IMR-90 (cell line): Measurements from ENCODE around the gene C1orf159. TPM values are rescaled to one million over a fixed set of nuclear protein-coding genes. Genes with fewer than 3 reads are reported as not detected.

Experiments
- ATAC-seq: fragments of 200-7000 bp; cut with Tn5 transposase; 2 replicates; pipeline ENCODE4 v1.9.1; 2020; ENCODE audit warnings: low read depth, mild to moderate bottlenecking, moderate library complexity
- BruUV-seq: library from RNA; stranded (reverse); fragments of 400-500 nt; replicated peaks from 2 replicates; lab custom pipeline; 2021; lab: Mats Ljungman, UMichigan
- CTCF ChIA-PET: fragments of 300-600 bp; formaldehyde crosslinking; extraction: SDS; loops from one replicate; lab custom pipeline; 2021; ENCODE audit warnings: antibody characterized with exemption; lab: Yijun Ruan, JAX
- POLR2A ChIA-PET: fragments of 300-600 bp; sonication (Branson Sonifier 250); formaldehyde crosslinking; loops from one replicate; lab custom pipeline; 2022; ENCODE audit warnings: antibody characterized with exemption; ENCODE audit not compliant: unreplicated experiment; lab: Charles Lee
- DNase-seq: peaks from one replicate; pipeline ENCODE4 v3.0.0; 2013
- H2AFZ ChIP-seq: replicated peaks from 2 replicates; pipeline ENCODE3; 2013; ENCODE audit warnings: low read length, mild to moderate bottlenecking; ENCODE audit not compliant: poor library complexity
- H2AK5ac ChIP-seq: 2 replicates; pipeline ENCODE4 v1.6.1; 2013; ENCODE audit warnings: low read depth, low read length, inconsistent platforms
- H2AK9ac ChIP-seq: replicated peaks from 2 replicates; pipeline ENCODE3; 2013; ENCODE audit warnings: mild to moderate bottlenecking, low read depth, low read length, moderate library complexity; ENCODE audit not compliant: poor library complexity
- H2BK120ac ChIP-seq: 2 replicates; pipeline ENCODE4 v1.6.1; 2013; ENCODE audit warnings: low read depth, low read length, inconsistent platforms
- H2BK15ac ChIP-seq: 3 replicates; pipeline ENCODE4 v1.6.1; 2013; ENCODE audit warnings: low read depth, low read length, inconsistent platforms
- H2BK20ac ChIP-seq: 2 replicates; pipeline ENCODE4 v1.6.1; 2013; ENCODE audit warnings: low read depth, mild to moderate bottlenecking, inconsistent platforms, low read length, moderate library complexity
- H2BK5ac ChIP-seq: 2 replicates; pipeline ENCODE4 v1.6.1; 2013; ENCODE audit warnings: mild to moderate bottlenecking, low read depth, low read length, inconsistent platforms; ENCODE audit not compliant: poor library complexity, severe bottlenecking
- H3K14ac ChIP-seq: replicated peaks from 2 replicates; pipeline ENCODE4 v1.6.1; 2013; ENCODE audit warnings: low read depth, low read length, inconsistent platforms
- H3K18ac ChIP-seq: 2 replicates; pipeline ENCODE4 v1.6.1; 2013; ENCODE audit warnings: low read depth, low read length, control low read depth
- H3K23ac ChIP-seq: 2 replicates; pipeline ENCODE4 v1.6.1; 2013; ENCODE audit warnings: low read depth, low read length, inconsistent platforms
- H3K27ac ChIP-seq: 2 replicates; pipeline ENCODE4 v1.5.1; 2013; ENCODE audit warnings: mild to moderate bottlenecking, control low read depth, low read length; ENCODE audit not compliant: insufficient read depth
- H3K27me3 ChIP-seq: 2 replicates; pipeline ENCODE4 v1.6.1; 2013; ENCODE audit warnings: low read length; ENCODE audit not compliant: control insufficient read depth, insufficient read depth
- H3K36me3 ChIP-seq: 2 replicates; pipeline ENCODE4 v1.6.1; 2013; ENCODE audit warnings: low read length, mixed read lengths; ENCODE audit not compliant: control insufficient read depth, insufficient read depth
- H3K4ac ChIP-seq: 2 replicates; pipeline ENCODE4 v1.6.1; 2013; ENCODE audit warnings: low read depth, low read length, inconsistent platforms
- H3K4me1 ChIP-seq: 2 replicates; pipeline ENCODE4 v1.6.1; 2013; ENCODE audit warnings: low read length, mixed read lengths; ENCODE audit not compliant: control insufficient read depth, insufficient read depth
- H3K4me2 ChIP-seq: 2 replicates; pipeline ENCODE4 v1.6.1; 2013; ENCODE audit warnings: low read depth, mild to moderate bottlenecking, control low read depth, low read length, moderate library complexity
- H3K4me3 ChIP-seq: 2 replicates; pipeline ENCODE4 v1.5.1; 2013; ENCODE audit warnings: low read depth, mild to moderate bottlenecking, control low read depth, low read length, moderate library complexity; ENCODE audit not compliant: insufficient read depth
- H3K56ac ChIP-seq: 2 replicates; pipeline ENCODE4 v1.6.1; 2013; ENCODE audit warnings: low read length, inconsistent platforms; ENCODE audit not compliant: insufficient read depth; ENCODE audit errors: extremely low read depth
- H3K79me1 ChIP-seq, 2 experiments: 2 replicates each; pipeline ENCODE4 v1.6.1; 2013; ENCODE audit warnings: low read length in 2 of 2, inconsistent platforms in 1 of 2, low read depth in 1 of 2
- H3K9ac ChIP-seq: 2 replicates; pipeline ENCODE4 v1.6.1; 2013; ENCODE audit warnings: low read depth, low read length, control low read depth
- H3K9me1 ChIP-seq: 2 replicates; pipeline ENCODE4 v1.6.1; 2013; ENCODE audit warnings: low read length, inconsistent platforms; ENCODE audit not compliant: insufficient read depth
- H3K9me3 ChIP-seq: 2 replicates; pipeline ENCODE4 v1.6.1; 2013; ENCODE audit warnings: low read length; ENCODE audit not compliant: control insufficient read depth, insufficient read depth
- H4K20me1 ChIP-seq: 2 replicates; pipeline ENCODE4 v1.6.1; 2013; ENCODE audit warnings: low read length, inconsistent platforms; ENCODE audit not compliant: insufficient read depth
- H4K5ac ChIP-seq: 2 replicates; pipeline ENCODE4 v1.6.1; 2013; ENCODE audit warnings: mild to moderate bottlenecking, low read depth, low read length, control low read depth
- H4K8ac ChIP-seq, 2 experiments: 2 replicates each; pipeline ENCODE4 v1.6.1; 2013; ENCODE audit warnings: low read depth in 2 of 2, low read length in 2 of 2, control low read depth in 1 of 2, inconsistent platforms in 1 of 2
- H4K91ac ChIP-seq: 2 replicates; pipeline ENCODE4 v1.6.1; 2013; ENCODE audit warnings: low read depth, low read length, inconsistent platforms; ENCODE audit not compliant: insufficient read depth
- BHLHE40 ChIP-seq: fragments of 150-350 bp; IDR thresholded peaks from 2 replicates; pipeline ENCODE4 v1.6.1; 2016; ENCODE audit warnings: mild to moderate bottlenecking, low read depth, low read length
- FOS ChIP-seq: fragments of 150-350 bp; IDR thresholded peaks from 2 replicates; pipeline ENCODE4 v1.6.1; 2016; ENCODE audit warnings: low read depth, low read length
- MAFK ChIP-seq: IDR thresholded peaks from 2 replicates; pipeline ENCODE4 v1.6.1; 2012; ENCODE audit warnings: low read depth, low read length, improper control_type of control experiment
- MAZ ChIP-seq: IDR thresholded peaks from 2 replicates; pipeline ENCODE4 v1.6.1; 2012; ENCODE audit warnings: low read depth, mild to moderate bottlenecking, low read length, improper control_type of control experiment, moderate library complexity, borderline replicate concordance
- NFE2L2 ChIP-seq: fragments of 150-350 bp; IDR thresholded peaks from 2 replicates; pipeline ENCODE4 v1.6.1; 2016; ENCODE audit warnings: low read depth, mild to moderate bottlenecking, low read length
- RCOR1 ChIP-seq: IDR thresholded peaks from 2 replicates; pipeline ENCODE4 v1.6.1; 2012; ENCODE audit warnings: mild to moderate bottlenecking, low read length, improper control_type of control experiment; ENCODE audit not compliant: insufficient replicate concordance
- RFX5 ChIP-seq: IDR thresholded peaks from 2 replicates; pipeline ENCODE4 v1.8.0; 2012; ENCODE audit warnings: low read depth, mild to moderate bottlenecking, low read length, moderate library complexity
- WGBS, 2 experiments: methylation state at CpG; one replicate each; pipeline versions ENCODE4 v1.1.5 to v1.1.7; 2013; ENCODE audit warnings: missing lambda C conversion rate in 2 of 2; ENCODE audit not compliant: insufficient read length in 1 of 2; ENCODE audit errors: extremely low coverage in 2 of 2; 5-methylcytosine and 5-hydroxymethylcytosine counted together
- dilution Hi-C: fragments of 300-500 bp; cut with HindIII; formaldehyde crosslinking; loops from one replicate; pipeline ENCODE4 v1.14.3; 2018; ENCODE audit warnings: low sequenced_read_pairs; ENCODE audit not compliant: unreplicated experiment
- in situ Hi-C: fragments of 300-500 bp; cut with MboI; formaldehyde crosslinking; loops from 3 replicates; pipeline ENCODE4 v1.14.3; 2019; ENCODE audit warnings: low sequenced_read_pairs, inconsistent platforms, mixed read lengths
- intact Hi-C: fragments of 100-400 bp; cut with micrococcal nuclease; formaldehyde crosslinking; loops from 2 replicates; pipeline ENCODE4 v1.10.0; 2022
- polyA plus RNA-seq, 3 experiments: library from polyadenylated mRNA; depleted of rRNA; stranded (reverse); fragments of >200 nt; gene quantifications; 2 replicates each; pipeline ENCODE4 v1.2.3, GENCODE V29; 2012; ENCODE audit warnings: low replicate concordance in 1 of 3
- total RNA-seq: library from RNA; depleted of rRNA; stranded (reverse); fragments of >200 nt; gene quantifications from 2 replicates; pipeline ENCODE4 v1.2.3, GENCODE V29; 2012
- TF ChIP-seq, protein P1 (sequence below): conservative IDR thresholded peaks from 2 replicates; pipeline ENCODE4 v1.5.1; 2012; ENCODE audit warnings: mild to moderate bottlenecking, low read depth, low read length, improper control_type of control experiment
- TF ChIP-seq, protein P2 (sequence below): fragments of 150-350 bp; IDR thresholded peaks from 2 replicates; pipeline ENCODE4 v1.6.1; 2016; ENCODE audit warnings: low read depth, mild to moderate bottlenecking, low read length, moderate library complexity, borderline replicate concordance
- TF ChIP-seq, protein P3 (sequence below): fragments of 150-350 bp; IDR thresholded peaks from 2 replicates; pipeline ENCODE4 v1.6.1; 2017; ENCODE audit warnings: mild to moderate bottlenecking, antibody characterized with exemption, low read length, low read depth

C1orf159 gene
- total and polyA plus RNA-seq, 2 of the 4 experiments (the other 2 are of a cell fraction), result 2.9 to 12.6 TPM

DNA sequence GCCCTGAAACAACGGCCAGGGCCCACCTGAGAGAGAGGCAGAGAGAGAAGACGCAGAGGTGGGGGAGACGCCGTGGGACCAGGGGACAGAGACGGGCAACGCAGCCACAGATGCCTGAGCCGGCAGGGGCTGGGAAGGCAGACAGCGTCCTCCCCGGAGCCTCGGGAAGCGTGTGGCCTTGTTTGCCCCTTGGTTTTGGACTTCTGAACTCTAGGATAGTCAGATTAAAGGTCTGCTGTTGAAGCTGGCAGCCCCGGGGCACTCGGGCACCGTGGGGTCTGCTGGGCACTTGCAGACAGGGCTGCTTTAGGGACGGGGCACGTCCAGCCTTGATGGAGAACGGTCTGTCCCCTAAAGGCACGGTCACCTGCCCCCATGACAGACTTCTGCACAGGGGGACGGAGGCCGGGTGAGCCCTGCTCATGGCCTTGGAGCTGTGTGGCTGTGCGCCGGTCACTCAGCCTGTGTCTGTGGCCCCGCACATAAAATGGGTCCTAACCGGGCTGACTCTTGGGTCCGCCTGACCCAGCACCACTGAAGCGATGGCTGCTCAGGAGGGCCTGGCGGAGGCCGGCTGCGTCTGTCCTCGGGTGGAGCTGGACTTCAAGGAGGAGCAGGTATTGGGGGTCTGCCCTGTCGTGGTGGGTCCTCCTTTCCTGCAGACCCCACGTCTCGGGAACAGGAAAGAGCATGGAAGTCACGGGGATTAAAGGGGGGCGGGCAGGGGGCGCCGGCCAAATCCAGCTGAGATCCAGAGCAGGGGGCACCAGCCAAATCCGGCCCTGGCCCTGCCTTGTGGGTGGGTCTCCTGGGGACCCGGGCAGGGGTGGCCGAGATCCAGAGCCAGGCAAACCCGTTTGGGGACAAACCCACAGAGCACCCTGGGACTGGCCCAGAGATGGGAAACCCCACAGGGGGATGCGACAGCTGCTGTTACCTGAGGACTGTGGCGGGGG is 32.2 kb downstream of the C1orf159 start (continued):
- no peak for TF ChIP-seq RCOR1

DNA sequence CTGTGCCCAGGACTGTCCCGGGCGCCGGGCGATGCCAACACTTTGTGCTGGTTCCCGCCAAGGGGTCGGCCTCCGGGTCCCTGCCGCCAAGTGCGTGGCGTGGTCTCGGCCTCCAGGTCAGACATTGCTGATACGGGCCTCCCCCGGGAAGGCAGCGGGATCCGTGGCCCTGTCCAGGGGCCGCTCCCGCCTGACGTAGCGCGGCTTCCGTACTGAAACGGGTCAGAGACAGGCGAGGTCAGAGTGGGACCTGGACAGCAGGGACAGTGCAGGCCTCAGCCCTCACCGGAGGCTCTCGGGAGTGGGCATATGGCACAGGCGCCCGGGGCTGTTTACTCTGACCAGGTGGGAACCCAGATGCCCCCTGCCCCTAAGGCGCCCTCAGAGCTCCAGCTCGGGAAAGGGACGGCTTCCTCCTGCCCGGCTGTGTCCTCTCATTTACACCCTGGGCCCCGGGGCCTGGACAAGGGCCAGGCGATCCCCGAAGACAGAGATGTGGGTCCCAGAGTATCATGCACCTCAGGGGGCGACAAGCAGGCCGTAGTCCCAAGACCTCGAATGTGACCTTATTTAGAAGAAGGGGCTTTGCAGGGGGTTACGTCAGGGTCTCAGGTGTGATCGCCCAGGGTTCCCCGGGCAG is 33.0 kb downstream of the C1orf159 start:
- H3K4me3 ChIP-seq, result no peak overlapping the region
- no peak overlapping the region for H3K56ac ChIP-seq
- H4K5ac ChIP-seq, result no peak overlapping the region
- no peak overlapping the region for H2AFZ ChIP-seq
- H2AK9ac ChIP-seq, result no peak overlapping the region
- peaks cover 3% of the 10 kb centered on the region for H4K20me1 ChIP-seq
- intact Hi-C loops, result no loop called here
- no peak overlapping the region for H2BK5ac ChIP-seq
- no peaks in the 10 kb centered on the region for H3K79me1 ChIP-seq
- no peak overlapping the region for H2BK20ac ChIP-seq
- no peaks in the 10 kb centered on the region for H3K27me3 ChIP-seq
- ATAC-seq, result no peak
- H3K18ac ChIP-seq, result no peak overlapping the region
- no peak overlapping the region for H3K9ac ChIP-seq
- H4K8ac ChIP-seq, result no peak overlapping the region
- peaks cover 4% of the 10 kb centered on the region for H3K36me3 ChIP-seq
- POLR2A ChIA-PET, result no interaction called here
- H2BK120ac ChIP-seq, result no peak overlapping the region
- no peaks in the 10 kb centered on the region for H3K9me1 ChIP-seq
- H3K23ac ChIP-seq, result no peak overlapping the region
- H2BK15ac ChIP-seq, result no peak overlapping the region
- no peak overlapping the region for H4K91ac ChIP-seq
- no peak overlapping the region for H3K27ac ChIP-seq
- no TSS peak for BruUV-seq
- no peak overlapping the region for H3K14ac ChIP-seq
- H3K4me2 ChIP-seq, result no peak overlapping the region
- H2AK5ac ChIP-seq, result no peak overlapping the region
- no peak for DNase-seq
- WGBS, 2 experiments, result 91% methylated on average over 36 of the region's 40 CpGs; no CpG with 5 or more reads in 1 of the 2 experiments
- peaks cover 11% of the 10 kb centered on the region for H3K4me1 ChIP-seq
- dilution Hi-C loops, result no loop called here
- in situ Hi-C loops, result no loop called here
- H3K9me3 ChIP-seq, result no peaks in the 10 kb centered on the region
- no peak overlapping the region for H3K4ac ChIP-seq
- CTCF ChIA-PET, result no interaction called here
- TF ChIP-seq, protein P1, sequence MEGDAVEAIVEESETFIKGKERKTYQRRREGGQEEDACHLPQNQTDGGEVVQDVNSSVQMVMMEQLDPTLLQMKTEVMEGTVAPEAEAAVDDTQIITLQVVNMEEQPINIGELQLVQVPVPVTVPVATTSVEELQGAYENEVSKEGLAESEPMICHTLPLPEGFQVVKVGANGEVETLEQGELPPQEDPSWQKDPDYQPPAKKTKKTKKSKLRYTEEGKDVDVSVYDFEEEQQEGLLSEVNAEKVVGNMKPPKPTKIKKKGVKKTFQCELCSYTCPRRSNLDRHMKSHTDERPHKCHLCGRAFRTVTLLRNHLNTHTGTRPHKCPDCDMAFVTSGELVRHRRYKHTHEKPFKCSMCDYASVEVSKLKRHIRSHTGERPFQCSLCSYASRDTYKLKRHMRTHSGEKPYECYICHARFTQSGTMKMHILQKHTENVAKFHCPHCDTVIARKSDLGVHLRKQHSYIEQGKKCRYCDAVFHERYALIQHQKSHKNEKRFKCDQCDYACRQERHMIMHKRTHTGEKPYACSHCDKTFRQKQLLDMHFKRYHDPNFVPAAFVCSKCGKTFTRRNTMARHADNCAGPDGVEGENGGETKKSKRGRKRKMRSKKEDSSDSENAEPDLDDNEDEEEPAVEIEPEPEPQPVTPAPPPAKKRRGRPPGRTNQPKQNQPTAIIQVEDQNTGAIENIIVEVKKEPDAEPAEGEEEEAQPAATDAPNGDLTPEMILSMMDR, result no peak
- TF ChIP-seq MAFK, result no peak
- TF ChIP-seq, protein P2, sequence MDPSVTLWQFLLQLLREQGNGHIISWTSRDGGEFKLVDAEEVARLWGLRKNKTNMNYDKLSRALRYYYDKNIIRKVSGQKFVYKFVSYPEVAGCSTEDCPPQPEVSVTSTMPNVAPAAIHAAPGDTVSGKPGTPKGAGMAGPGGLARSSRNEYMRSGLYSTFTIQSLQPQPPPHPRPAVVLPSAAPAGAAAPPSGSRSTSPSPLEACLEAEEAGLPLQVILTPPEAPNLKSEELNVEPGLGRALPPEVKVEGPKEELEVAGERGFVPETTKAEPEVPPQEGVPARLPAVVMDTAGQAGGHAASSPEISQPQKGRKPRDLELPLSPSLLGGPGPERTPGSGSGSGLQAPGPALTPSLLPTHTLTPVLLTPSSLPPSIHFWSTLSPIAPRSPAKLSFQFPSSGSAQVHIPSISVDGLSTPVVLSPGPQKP, result no peak
- no peak for TF ChIP-seq BHLHE40
- TF ChIP-seq, protein P3, sequence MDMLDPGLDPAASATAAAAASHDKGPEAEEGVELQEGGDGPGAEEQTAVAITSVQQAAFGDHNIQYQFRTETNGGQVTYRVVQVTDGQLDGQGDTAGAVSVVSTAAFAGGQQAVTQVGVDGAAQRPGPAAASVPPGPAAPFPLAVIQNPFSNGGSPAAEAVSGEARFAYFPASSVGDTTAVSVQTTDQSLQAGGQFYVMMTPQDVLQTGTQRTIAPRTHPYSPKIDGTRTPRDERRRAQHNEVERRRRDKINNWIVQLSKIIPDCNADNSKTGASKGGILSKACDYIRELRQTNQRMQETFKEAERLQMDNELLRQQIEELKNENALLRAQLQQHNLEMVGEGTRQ, result no peak
- TF ChIP-seq MAZ, result no peak
- TF ChIP-seq RCOR1, result no peak
- no peak for TF ChIP-seq RFX5
- no peak for TF ChIP-seq FOS
- no peak for TF ChIP-seq NFE2L2
